Fibroblast of lung (primary cell): ENCODE data around the gene ACBD7. TPM values are rescaled to one million over a fixed set of nuclear protein-coding genes. Genes with fewer than 3 reads are reported as not detected.

Experiments used
- DNase-seq, 2 donors: peaks; one replicate each; pipeline versions ENCODE4 v3.0.0 to v3.0.0-alpha.2; 2010; ENCODE audit warnings: low read depth in 2 of 2
- H2AFZ ChIP-seq: 2 replicates; pipeline ENCODE4 v1.5.1; 2012; ENCODE audit warnings: low read length, control low read depth, inconsistent platforms
- H3K27ac ChIP-seq: 2 replicates; pipeline ENCODE4 v1.5.1; 2011; ENCODE audit warnings: low read length, control low read depth; ENCODE audit not compliant: insufficient read depth
- H3K27me3 ChIP-seq: 2 replicates; pipeline ENCODE4 v1.5.1; 2011; ENCODE audit warnings: mild to moderate bottlenecking, low read length; ENCODE audit not compliant: control insufficient read depth, insufficient read depth
- H3K36me3 ChIP-seq: 2 replicates; pipeline ENCODE4 v1.5.1; 2011; ENCODE audit warnings: low read length; ENCODE audit not compliant: control insufficient read depth, insufficient read depth
- H3K4me1 ChIP-seq: 2 replicates; pipeline ENCODE4 v1.5.1; 2011; ENCODE audit warnings: low read length; ENCODE audit not compliant: control insufficient read depth, insufficient read depth; ENCODE audit errors: extremely low read depth
- H3K4me2 ChIP-seq: 2 replicates; pipeline ENCODE4 v1.5.1; 2011; ENCODE audit warnings: low read length, control low read depth; ENCODE audit not compliant: insufficient read depth; ENCODE audit errors: extremely low read depth
- H3K4me3 ChIP-seq, 4 experiments: fragments of 200-600 bp in 1 of 4; sonication (generic) in 1 of 4; replicated peaks in 1 of 4; 2 replicates each; pipeline ENCODE4 v1.5.1; 2011 to 2016; ENCODE audit warnings: low read length in 4 of 4, low read depth in 3 of 4, mild to moderate bottlenecking in 3 of 4, control low read depth in 2 of 4, inconsistent platforms in 1 of 4, mixed read lengths in 1 of 4; ENCODE audit not compliant: insufficient read depth in 1 of 4; ENCODE audit errors: control extremely low read depth in 1 of 4
- H3K79me2 ChIP-seq: 2 replicates; pipeline ENCODE4 v1.5.1; 2012; ENCODE audit warnings: mild to moderate bottlenecking, low read length, inconsistent platforms; ENCODE audit not compliant: control insufficient read depth, insufficient read depth
- H3K9ac ChIP-seq: 2 replicates; pipeline ENCODE4 v1.5.1; 2011; ENCODE audit warnings: mild to moderate bottlenecking, low read length, control low read depth; ENCODE audit not compliant: insufficient read depth
- H3K9me3 ChIP-seq: 2 replicates; pipeline ENCODE4 v1.5.1; 2012; ENCODE audit warnings: low read depth, low read length; ENCODE audit not compliant: control insufficient read depth, insufficient read depth
- H4K20me1 ChIP-seq: 2 replicates; pipeline ENCODE4 v1.5.1; 2011; ENCODE audit warnings: low read length; ENCODE audit not compliant: control insufficient read depth, insufficient read depth; ENCODE audit errors: extremely low read depth
- EZH2 ChIP-seq: IDR thresholded peaks from 2 replicates; pipeline ENCODE4 v1.5.1; 2012; ENCODE audit warnings: low read length, control low read depth, mild to moderate bottlenecking; ENCODE audit errors: missing control alignments
- polyA plus RNA-seq, 2 donors: library from polyadenylated mRNA; depleted of rRNA in 1 of 2; stranded (reverse) in 1 of 2; unstranded in 1 of 2; fragments of >200 nt; gene quantifications; 2 replicates each; pipeline ENCODE4 v1.2.1, GENCODE V29; 2011 to 2012; ENCODE audit warnings: missing spikeins in 1 of 2
- total RNA-seq: library from RNA; depleted of rRNA; stranded (reverse); fragments of >200 nt; gene quantifications from 2 replicates; pipeline ENCODE4 v1.2.1, GENCODE V29; 2014
- TF ChIP-seq, protein P1 (sequence below), 2 donors: IDR thresholded peaks in 1 of 2; conservative IDR thresholded peaks in 1 of 2; 1 replicate in 1 of 2; 2 replicates in 1 of 2; pipeline ENCODE4 v1.5.1; 2011 to 2012; ENCODE audit warnings: low read length in 2 of 2, control low read depth in 1 of 2, inconsistent platforms in 1 of 2, low read depth in 1 of 2, mild to moderate bottlenecking in 1 of 2

The ACBD7 gene
- total and polyA plus RNA-seq, 2 donors (not counting 1 experiment from before 2014, with no cell fraction given), result 0.42 to 4.1 TPM

DNA sequence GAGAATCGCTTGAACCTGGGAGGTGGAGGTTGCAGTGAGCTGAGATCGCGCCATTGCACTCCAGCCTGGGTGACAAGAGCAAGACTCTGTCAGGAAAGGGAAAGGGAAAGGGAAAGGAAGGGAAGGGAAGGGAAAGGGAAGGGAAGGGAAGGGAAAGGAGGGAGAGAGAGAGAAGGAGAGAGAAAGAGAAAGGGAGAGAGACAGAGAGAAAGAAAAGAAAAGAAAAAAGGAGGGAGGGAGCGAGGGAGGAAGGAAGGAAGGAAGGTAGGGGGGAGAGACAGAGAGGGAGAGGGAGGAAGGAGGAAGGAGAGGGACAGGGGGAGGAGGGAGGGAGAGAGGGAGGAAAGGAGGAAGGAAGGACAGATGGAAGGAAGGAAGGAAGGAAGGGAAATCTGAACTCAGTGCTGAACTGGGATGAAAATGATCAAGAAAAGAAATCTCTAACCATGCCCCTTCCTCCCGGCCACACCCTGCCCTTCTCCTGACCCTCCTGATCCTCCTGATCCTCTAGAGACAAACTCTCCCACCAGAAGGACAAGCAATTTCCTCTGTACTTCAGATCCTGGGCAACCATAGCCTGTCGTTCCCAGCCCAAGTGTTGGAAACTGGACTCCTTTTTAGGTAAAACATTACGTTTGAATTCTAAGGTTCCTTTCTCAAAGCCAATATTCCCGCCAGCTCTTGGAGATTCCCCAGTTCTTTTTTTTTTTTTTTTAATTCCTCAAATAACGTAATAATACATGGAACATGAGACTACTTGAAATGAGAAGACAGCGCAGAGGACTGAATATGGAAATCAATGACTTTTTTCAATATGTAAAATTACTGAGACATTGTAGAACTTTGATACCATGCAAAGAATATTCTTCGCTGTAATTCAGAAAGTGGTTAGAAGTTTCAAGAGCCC, 47.8 kb upstream of the ACBD7 start:
- Histone ChIP-seq H3K27me3 (no peaks in the 10 kb centered on the region), H3K79me2 (no peaks in the 10 kb centered on the region)

DNA sequence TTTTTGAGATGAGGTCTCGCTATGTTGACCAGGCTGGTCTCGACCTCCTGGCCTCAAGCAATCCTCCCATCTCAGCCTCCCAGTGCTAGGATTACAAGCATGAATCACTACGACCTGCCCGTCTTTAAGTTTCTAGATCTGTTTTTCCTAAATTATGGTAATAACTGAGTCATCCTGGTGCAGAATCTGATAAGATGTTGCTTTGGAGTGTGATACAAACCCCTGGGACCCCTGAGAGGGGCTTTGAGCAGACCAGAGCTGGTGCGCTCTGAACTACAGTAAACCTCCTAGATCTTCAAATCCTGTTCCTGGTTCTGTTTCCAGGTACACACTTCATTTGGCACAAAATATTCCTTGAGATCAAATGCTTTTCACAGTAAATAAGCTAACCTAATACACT, 42.8 kb upstream of the ACBD7 start:
- H3K27me3 ChIP-seq, result no peaks in the 10 kb centered on the region
- no peak overlapping the region for H3K9ac ChIP-seq
- no peaks in the 10 kb centered on the region for H4K20me1 ChIP-seq
- no peaks in the 10 kb centered on the region for H3K9me3 ChIP-seq
- H3K79me2 ChIP-seq, result no peaks in the 10 kb centered on the region
- no peak overlapping the region for H3K27ac ChIP-seq
- no peaks in the 10 kb centered on the region for H3K4me1 ChIP-seq
- no peak overlapping the region for H3K4me3 ChIP-seq
- peaks cover 7% of the 10 kb centered on the region for H3K36me3 ChIP-seq
- H3K4me2 ChIP-seq, result no peak overlapping the region
- DNase-seq, result no peak
- TF ChIP-seq, protein P1, sequence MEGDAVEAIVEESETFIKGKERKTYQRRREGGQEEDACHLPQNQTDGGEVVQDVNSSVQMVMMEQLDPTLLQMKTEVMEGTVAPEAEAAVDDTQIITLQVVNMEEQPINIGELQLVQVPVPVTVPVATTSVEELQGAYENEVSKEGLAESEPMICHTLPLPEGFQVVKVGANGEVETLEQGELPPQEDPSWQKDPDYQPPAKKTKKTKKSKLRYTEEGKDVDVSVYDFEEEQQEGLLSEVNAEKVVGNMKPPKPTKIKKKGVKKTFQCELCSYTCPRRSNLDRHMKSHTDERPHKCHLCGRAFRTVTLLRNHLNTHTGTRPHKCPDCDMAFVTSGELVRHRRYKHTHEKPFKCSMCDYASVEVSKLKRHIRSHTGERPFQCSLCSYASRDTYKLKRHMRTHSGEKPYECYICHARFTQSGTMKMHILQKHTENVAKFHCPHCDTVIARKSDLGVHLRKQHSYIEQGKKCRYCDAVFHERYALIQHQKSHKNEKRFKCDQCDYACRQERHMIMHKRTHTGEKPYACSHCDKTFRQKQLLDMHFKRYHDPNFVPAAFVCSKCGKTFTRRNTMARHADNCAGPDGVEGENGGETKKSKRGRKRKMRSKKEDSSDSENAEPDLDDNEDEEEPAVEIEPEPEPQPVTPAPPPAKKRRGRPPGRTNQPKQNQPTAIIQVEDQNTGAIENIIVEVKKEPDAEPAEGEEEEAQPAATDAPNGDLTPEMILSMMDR (conservative IDR thresholded peaks at IDR 0.05 in 1 of 2, IDR thresholded peaks at IDR 0.05 in 1 of 2; ENCODE audit: low read depth in 1 of 2, low read length in 2 of 2), result no peak
- no peak for TF ChIP-seq EZH2
- no peak overlapping the region for H2AFZ ChIP-seq

More for the DNA sequence above, 47.8 kb upstream of the ACBD7 start:
- Histone ChIP-seq H4K20me1 (no peaks in the 10 kb centered on the region), H2AFZ (no peak overlapping the region), H3K9ac (no peak overlapping the region), H3K4me3 (no peak overlapping the region), H3K4me2 (no peak overlapping the region), H3K27ac (no peak overlapping the region), H3K4me1 (peaks cover 2% of the 10 kb centered on the region), H3K9me3 (no peaks in the 10 kb centered on the region), H3K36me3 (peaks cover 7% of the 10 kb centered on the region)
- TF ChIP-seq, protein P1 (conservative IDR thresholded peaks at IDR 0.05 in 1 of 2, IDR thresholded peaks at IDR 0.05 in 1 of 2; ENCODE audit: low read depth in 1 of 2, low read length in 2 of 2), result no peak
- TF ChIP-seq EZH2, result no peak
- DNase-seq, result no peak

- no peaks in the 10 kb centered on the region for H3K27me3 ChIP-seq
- H3K4me3 ChIP-seq, result no peak overlapping the region
- H3K79me2 ChIP-seq, result no peaks in the 10 kb centered on the region
- H3K9ac ChIP-seq, result no peak overlapping the region
- no peaks in the 10 kb centered on the region for H3K9me3 ChIP-seq
- H3K27ac ChIP-seq, result no peak overlapping the region
- H2AFZ ChIP-seq, result no peak overlapping the region
- no peak for TF ChIP-seq EZH2
- TF ChIP-seq, protein P1 (conservative IDR thresholded peaks at IDR 0.05 in 1 of 2, IDR thresholded peaks at IDR 0.05 in 1 of 2; ENCODE audit: low read depth in 1 of 2, low read length in 2 of 2), result no peak
- peaks cover 6% of the 10 kb centered on the region for H3K4me1 ChIP-seq
- no peak overlapping the region for H3K4me2 ChIP-seq
- peaks cover 7% of the 10 kb centered on the region for H3K36me3 ChIP-seq
- no peak for DNase-seq
- H4K20me1 ChIP-seq, result no peaks in the 10 kb centered on the region
These were observed 36.3 kb upstream of the ACBD7 start for GRCh38 chr10:15124908-15125307.
